ENCODE measurements around the gene TACC2. TPM values are rescaled to one million over a fixed set of nuclear protein-coding genes. Genes with fewer than 3 reads are reported as not detected.
"Not testable (repeated sequence)": the region's sequence is repeated elsewhere in the genome, so short reads cannot be mapped to it uniquely, and the experiment has no call there.

TACC2 gene
- total RNA-seq, 1 donor from 2014 or later: 10.6 TPM

GRCh38 chr10:122057841-122058413 lies 69.0 kb downstream of the TACC2 start:
- DNase-seq (ENCODE audit: low spot score): no peak

GRCh38 chr10:122060250-122060649 lies 71.3 kb downstream of the TACC2 start:
- no peak for DNase-seq (ENCODE audit: low spot score)

GRCh38 chr10:122062831-122063674 lies 74.1 kb downstream of the TACC2 start:
- DNase-seq (ENCODE audit: low spot score): peak; percentile 91

DNA sequence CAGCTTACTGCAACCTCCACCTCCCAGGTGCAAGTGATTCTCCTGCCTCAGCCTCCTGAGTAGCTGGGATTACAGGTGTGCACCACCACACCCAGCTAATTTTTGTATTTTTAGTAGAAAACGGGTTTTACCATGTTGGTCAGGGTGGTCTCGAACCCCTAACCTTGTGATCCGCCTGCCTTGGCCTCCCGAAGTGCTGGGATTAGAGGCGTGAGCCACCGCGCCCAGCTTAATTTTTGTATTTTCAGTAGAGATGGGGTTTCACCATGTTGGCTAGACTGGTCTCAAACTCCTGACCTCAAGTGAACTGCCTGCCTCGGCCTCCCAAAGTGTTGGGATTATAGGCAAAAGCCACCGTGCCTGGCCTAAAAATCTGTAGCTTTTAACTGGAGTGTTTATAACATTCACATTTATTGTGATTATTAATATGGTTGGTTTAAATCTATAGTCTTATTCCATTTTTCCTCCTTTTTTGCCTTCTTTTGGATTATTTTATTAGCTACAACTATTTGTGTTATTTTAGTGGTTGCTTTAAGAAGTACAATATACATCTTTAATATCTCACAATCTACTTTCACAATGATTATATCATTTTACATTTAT lies 77.5 kb downstream of the TACC2 start:
- DNase-seq (ENCODE audit: low spot score): not testable (repeated sequence)

GRCh38 chr10:122068844-122069243 lies 79.9 kb downstream of the TACC2 start:
- no peak for DNase-seq (ENCODE audit: low spot score)

DNA sequence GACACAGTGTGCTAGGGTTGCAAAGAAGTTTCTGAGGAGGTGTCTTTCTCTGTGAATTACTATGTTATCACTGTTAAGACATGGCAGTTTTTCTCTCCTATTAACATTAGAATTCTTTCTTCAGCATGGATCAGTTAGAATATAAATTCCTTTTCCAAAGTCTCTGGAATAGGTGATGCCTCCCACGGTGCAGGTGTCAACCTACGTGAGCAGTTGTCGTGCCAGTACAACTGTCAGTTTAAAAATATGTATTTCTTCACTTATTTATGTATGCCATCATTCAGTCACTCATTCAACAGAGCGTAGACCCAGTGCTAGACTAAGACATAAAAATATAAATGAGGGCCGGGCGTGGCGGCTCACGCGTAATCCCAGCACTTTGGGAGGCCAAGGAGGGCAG lies 83.5 kb downstream of the TACC2 start:
- no peak for DNase-seq (ENCODE audit: low spot score)

DNA sequence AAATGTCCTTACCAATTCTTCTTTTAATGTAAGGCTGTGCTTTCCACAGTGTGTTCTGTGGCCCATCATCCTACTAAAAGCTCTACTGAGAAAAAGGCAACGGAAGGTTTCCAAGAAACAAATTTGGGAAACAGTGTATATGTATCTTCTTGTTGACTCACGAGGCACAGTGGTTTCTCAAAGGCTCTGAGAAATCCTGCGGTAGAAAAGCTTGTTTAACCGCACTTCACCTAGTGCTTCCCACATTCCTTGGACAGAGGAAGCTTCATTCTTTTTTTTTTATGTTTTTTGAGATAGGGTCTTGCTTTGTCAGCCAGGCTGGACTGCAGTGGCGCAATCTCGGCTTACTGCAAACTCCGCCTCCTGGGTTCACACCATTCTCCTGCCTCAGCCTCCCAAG lies 84.5 kb downstream of the TACC2 start:
- no peak for DNase-seq (ENCODE audit: low spot score)

DNA sequence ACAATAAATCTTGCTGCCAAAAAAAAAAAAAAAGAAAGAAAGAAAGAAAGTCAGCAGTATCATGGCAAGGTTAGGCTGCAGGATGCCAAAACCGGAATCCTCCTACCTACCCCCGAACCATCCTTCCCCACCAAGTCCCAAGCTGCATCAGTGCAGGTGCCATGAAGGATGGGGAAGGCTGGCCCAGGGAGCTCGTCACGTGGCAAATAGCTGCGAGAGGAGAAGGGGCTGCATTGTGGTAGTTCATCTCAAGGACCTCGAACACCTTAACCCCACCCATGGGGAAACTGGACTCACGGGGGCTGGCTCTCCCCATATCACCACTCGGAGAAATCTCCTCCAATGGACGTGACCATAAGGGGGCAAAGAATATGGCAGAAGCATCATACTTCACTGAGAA lies 86.2 kb downstream of the TACC2 start:
- no peak for DNase-seq (ENCODE audit: low spot score)

- DNase-seq (ENCODE audit: low spot score): not testable (repeated sequence)
These were observed 86.9 kb downstream of the TACC2 start for GRCh38 chr10:122075876-122076275.

DNA sequence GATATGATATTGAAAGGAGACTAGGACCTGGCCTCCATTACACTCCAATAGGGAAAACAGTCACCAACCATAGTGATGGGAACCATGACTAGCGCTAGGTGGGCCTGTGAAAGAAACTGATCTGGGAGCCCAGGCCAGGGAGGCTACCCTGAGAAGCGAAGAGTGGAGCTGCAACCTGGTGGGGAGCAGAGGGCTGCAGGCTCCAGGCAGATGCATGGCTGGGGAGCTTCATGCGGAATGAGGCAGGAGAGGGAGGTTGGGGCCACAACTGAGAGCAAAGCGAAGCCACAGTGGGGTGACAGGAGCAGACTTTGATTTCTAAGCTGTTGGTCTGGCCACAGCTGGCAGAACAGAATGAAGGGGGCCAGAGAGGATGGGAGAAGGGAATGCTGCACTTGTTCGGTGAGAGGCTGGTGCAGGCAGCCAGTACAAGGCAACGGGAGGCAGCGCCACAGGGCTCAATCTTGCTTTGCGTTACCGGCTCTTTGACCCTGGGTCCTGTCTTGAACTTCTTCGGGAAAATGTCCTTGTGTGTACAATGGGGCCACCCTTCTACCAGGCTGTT lies 88.4 kb downstream of the TACC2 start:
- no peak for DNase-seq (ENCODE audit: low spot score)

GRCh38 chr10:122078326-122078725 lies 89.4 kb downstream of the TACC2 start:
- DNase-seq (ENCODE audit: low spot score): no peak

GRCh38 chr10:122078965-122079795 lies 90.2 kb downstream of the TACC2 start:
- no peak for DNase-seq (ENCODE audit: low spot score)

DNA sequence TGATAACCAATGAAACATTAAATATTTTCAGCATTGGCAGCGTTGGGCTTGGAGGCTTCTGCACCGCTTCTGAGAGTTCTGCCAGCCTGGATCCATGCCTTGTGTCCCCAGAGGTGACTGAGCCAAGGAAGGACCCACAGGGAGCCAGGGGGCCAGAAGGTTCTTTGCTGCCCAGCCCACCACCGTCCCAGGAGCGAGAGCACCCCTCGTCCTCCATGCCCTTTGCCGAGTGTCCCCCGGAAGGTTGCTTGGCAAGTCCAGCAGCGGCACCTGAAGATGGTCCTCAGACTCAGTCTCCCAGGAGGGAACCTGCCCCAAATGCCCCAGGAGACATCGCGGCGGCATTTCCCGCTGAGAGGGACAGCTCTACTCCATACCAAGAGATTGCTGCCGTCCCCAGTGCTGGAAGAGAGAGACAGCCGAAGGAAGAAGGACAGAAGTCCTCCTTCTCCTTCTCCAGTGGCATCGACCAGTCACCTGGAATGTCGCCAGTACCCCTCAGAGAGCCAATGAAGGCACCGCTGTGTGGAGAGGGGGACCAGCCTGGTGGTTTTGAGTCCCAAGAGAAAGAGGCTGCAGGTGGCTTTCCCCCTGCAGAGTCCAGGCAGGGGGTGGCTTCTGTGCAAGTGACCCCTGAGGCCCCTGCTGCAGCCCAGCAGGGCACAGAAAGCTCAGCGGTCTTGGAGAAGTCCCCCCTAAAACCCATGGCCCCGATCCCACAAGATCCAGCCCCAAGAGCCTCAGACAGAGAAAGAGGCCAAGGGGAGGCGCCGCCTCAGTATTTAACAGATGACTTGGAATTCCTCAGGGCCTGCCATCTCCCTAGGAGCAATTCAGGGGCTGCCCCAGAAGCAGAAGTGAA lies 93.9 kb downstream of the TACC2 start:
- DNase-seq (ENCODE audit: low spot score): no peak

- DNase-seq (ENCODE audit: low spot score): no peak
These were observed 94.6 kb downstream of the TACC2 start for GRCh38 chr10:122083478-122084025.

GRCh38 chr10:122084286-122085041 lies 95.5 kb downstream of the TACC2 start:
- DNase-seq (ENCODE audit: low spot score): no peak

DNA sequence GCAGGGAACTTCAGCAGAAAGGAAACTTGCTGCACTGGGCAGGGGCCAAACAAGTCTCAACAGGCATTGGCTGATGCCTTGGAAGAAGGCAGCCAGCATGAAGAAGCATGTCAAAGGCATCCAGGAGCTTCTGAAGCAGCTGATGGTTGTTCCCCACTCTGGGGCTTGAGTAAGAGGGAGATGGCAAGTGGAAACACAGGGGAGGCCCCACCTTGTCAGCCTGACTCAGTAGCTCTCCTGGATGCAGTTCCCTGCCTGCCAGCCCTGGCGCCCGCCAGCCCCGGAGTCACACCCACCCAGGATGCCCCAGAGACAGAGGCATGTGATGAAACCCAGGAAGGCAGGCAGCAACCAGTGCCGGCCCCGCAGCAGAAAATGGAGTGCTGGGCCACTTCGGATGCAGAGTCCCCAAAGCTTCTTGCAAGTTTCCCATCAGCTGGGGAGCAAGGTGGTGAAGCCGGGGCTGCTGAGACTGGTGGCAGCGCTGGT lies 96.5 kb downstream of the TACC2 start:
- peak; percentile 55 for DNase-seq (ENCODE audit: low spot score)

DNA sequence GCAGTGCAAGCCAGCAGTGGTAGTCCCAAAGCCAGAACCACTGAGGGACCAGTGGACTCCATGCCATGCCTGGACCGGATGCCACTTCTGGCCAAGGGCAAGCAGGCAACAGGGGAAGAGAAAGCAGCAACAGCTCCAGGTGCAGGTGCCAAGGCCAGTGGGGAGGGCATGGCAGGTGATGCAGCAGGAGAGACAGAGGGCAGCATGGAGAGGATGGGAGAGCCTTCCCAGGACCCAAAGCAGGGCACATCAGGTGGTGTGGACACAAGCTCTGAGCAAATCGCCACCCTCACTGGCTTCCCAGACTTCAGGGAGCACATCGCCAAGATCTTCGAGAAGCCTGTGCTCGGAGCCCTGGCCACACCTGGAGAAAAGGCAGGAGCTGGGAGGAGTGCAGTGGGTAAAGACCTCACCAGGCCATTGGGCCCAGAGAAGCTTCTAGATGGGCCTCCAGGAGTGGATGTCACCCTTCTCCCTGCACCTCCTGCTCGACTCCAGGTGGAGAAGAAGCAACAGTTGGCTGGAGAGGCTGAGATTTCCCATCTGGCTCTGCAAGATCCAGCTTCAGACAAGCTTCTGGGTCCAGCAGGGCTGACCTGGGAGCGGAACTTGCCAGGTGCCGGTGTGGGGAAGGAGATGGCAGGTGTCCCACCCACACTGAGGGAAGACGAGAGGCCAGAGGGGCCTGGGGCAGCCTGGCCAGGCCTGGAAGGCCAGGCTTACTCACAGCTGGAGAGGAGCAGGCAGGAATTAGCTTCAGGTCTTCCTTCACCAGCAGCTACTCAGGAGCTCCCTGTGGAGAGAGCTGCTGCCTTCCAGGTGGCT lies 97.7 kb downstream of the TACC2 start:
- DNase-seq (ENCODE audit: low spot score): no peak

GRCh38 chr10:122087436-122087835 lies 98.5 kb downstream of the TACC2 start:
- DNase-seq (ENCODE audit: low spot score): no peak

Data from umbilical cord (tissue), 2 donors.